Measurements from ENCODE around the gene UTF1. TPM values are rescaled to one million over a fixed set of nuclear protein-coding genes. Genes with fewer than 3 reads are reported as not detected.

Gene UTF1
- total and polyA plus RNA-seq, 4 donors, result 0.06 to 0.52 TPM; not detected in 2

DNA sequence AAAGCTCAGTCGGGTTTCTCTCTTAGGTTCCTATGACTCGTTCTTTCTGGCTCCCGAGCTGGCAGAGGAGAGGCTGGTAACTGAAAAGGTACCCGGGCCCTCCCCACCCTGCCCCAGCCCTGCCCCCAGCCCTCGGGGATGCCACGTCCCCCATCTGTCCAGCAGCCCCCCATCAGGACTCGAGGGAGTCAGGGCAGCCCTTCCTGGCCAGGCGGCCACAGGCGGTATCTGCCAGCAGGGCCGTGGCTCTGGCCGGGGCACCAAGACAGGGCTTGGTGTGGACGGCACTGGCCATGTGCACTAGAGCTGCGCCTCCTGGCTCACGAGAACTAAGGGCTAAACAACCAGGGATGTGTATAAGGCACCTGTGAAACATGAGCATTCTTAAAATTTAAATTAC lies 40.3 kb upstream of the UTF1 start:
- Histone ChIP-seq H3K27ac (ENCODE audit: low read depth in 1 of 2, low read length in 1 of 2) (no peak overlapping the region), H3K27me3 (ENCODE audit: control insufficient read depth in 3 of 3, insufficient read depth in 3 of 3, low read length in 2 of 3) (peaks cover 0 to 6% (median 0%) of the 10 kb centered on the region in 3 donors), H3K9me3 (ENCODE audit: control insufficient read depth in 4 of 4, insufficient read depth in 3 of 4, low read length in 3 of 4) (peaks cover 0 to 3% (median 3%) of the 10 kb centered on the region in 4 donors), H3K4me1 (ENCODE audit: control insufficient read depth in 5 of 5, insufficient read depth in 5 of 5, low read length in 5 of 5) (no peaks in the 10 kb centered on the region), H3K9ac (ENCODE audit: insufficient read depth in 1 of 2, low read length in 2 of 2) (no peak overlapping the region), H3K36me3 (ENCODE audit: control insufficient read depth in 4 of 4, insufficient read depth in 4 of 4, low read length in 4 of 4) (no peaks in the 10 kb centered on the region), H3K4me3 (no peak overlapping the region)
- ATAC-seq (ENCODE audit: insufficient read depth, low FRiP score) (no peak), DNase-seq (no peak)
- TF ChIP-seq, protein P1, sequence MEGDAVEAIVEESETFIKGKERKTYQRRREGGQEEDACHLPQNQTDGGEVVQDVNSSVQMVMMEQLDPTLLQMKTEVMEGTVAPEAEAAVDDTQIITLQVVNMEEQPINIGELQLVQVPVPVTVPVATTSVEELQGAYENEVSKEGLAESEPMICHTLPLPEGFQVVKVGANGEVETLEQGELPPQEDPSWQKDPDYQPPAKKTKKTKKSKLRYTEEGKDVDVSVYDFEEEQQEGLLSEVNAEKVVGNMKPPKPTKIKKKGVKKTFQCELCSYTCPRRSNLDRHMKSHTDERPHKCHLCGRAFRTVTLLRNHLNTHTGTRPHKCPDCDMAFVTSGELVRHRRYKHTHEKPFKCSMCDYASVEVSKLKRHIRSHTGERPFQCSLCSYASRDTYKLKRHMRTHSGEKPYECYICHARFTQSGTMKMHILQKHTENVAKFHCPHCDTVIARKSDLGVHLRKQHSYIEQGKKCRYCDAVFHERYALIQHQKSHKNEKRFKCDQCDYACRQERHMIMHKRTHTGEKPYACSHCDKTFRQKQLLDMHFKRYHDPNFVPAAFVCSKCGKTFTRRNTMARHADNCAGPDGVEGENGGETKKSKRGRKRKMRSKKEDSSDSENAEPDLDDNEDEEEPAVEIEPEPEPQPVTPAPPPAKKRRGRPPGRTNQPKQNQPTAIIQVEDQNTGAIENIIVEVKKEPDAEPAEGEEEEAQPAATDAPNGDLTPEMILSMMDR (IDR thresholded peaks at IDR 0.05; ENCODE audit: control extremely low read depth, extremely low read depth), result no peak
- 85% methylated on average over 14 of the region's 14 CpGs for WGBS, 2 donors

DNA sequence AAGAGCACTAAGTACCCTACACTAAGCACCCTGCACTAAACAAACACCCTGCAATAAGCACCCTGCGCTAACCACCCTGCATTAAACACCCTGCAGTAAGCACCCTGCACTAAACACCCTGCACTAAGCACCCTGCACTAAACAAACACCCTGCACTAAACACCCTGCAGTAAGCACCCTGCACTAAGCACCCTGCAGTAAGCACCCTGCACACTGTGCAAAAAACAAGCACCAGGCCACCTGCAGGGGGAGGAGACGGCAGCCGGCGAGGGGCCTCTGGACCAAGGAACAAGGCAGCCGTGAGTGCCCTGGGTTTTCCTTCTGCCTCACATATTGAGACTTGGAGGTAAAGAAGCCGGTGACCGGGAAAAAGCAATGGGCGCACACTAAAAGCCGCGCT lies 39.8 kb upstream of the UTF1 start:
- Histone ChIP-seq H3K4me1 (ENCODE audit: control insufficient read depth in 5 of 5, insufficient read depth in 5 of 5, low read length in 5 of 5) (no peaks in the 10 kb centered on the region), H3K27ac (ENCODE audit: low read depth in 1 of 2, low read length in 1 of 2) (no peak overlapping the region), H3K9ac (ENCODE audit: insufficient read depth in 1 of 2, low read length in 2 of 2) (no peak overlapping the region), H3K27me3 (ENCODE audit: control insufficient read depth in 3 of 3, insufficient read depth in 3 of 3, low read length in 2 of 3) (peaks cover 0 to 6% (median 0%) of the 10 kb centered on the region in 3 donors), H3K9me3 (ENCODE audit: control insufficient read depth in 4 of 4, insufficient read depth in 3 of 4, low read length in 3 of 4) (peaks cover 0 to 3% (median 3%) of the 10 kb centered on the region in 4 donors), H3K36me3 (ENCODE audit: control insufficient read depth in 4 of 4, insufficient read depth in 4 of 4, low read length in 4 of 4) (no peaks in the 10 kb centered on the region), H3K4me3 (no peak overlapping the region)
- TF ChIP-seq, protein P1 (IDR thresholded peaks at IDR 0.05; ENCODE audit: control extremely low read depth, extremely low read depth), result no peak
- 93 to 97% methylated on average over 10 of the region's 10 CpGs for WGBS, 2 donors
- ATAC-seq (ENCODE audit: insufficient read depth, low FRiP score) (no peak), DNase-seq (no peak)

DNA sequence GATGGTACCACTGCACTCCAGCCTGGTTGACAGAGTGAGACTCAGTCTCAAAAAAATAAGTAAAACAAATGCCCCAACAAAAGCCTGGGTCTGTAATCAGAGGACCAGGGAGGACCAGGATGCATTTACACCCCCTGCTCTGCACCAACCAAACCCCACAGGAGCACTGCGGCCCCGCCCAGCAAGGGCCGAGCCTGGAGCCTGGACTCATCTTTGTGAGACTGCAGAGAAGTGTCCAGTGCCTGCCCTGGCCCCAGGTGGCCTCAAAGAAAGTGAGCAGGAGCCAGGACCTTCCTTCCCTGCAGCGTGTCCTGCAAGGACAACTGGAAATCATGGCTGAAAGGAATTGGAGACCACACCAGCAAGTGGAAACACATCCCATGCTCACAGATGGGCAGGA lies 38.4 kb upstream of the UTF1 start:
- H3K27me3 ChIP-seq (ENCODE audit: control insufficient read depth in 3 of 3, insufficient read depth in 3 of 3, low read length in 2 of 3), result peaks cover 0 to 6% (median 0%) of the 10 kb centered on the region in 3 donors
- peaks cover 0 to 3% (median 3%) of the 10 kb centered on the region in 4 donors for H3K9me3 ChIP-seq (ENCODE audit: control insufficient read depth in 4 of 4, insufficient read depth in 3 of 4, low read length in 3 of 4)
- no peaks in the 10 kb centered on the region for H3K4me1 ChIP-seq (ENCODE audit: control insufficient read depth in 5 of 5, insufficient read depth in 5 of 5, low read length in 5 of 5)
- H3K27ac ChIP-seq (ENCODE audit: low read depth in 1 of 2, low read length in 1 of 2), result no peak overlapping the region
- no peak overlapping the region for H3K9ac ChIP-seq (ENCODE audit: insufficient read depth in 1 of 2, low read length in 2 of 2)
- TF ChIP-seq, protein P1 (IDR thresholded peaks at IDR 0.05; ENCODE audit: control extremely low read depth, extremely low read depth), result no peak
- WGBS, 2 donors, result 95 to 99% methylated on average over 4 of the region's 4 CpGs
- DNase-seq (no peak), ATAC-seq (ENCODE audit: insufficient read depth, low FRiP score) (no peak)
- no peaks in the 10 kb centered on the region for H3K36me3 ChIP-seq (ENCODE audit: control insufficient read depth in 4 of 4, insufficient read depth in 4 of 4, low read length in 4 of 4)
- H3K4me3 ChIP-seq, result no peak overlapping the region

DNA sequence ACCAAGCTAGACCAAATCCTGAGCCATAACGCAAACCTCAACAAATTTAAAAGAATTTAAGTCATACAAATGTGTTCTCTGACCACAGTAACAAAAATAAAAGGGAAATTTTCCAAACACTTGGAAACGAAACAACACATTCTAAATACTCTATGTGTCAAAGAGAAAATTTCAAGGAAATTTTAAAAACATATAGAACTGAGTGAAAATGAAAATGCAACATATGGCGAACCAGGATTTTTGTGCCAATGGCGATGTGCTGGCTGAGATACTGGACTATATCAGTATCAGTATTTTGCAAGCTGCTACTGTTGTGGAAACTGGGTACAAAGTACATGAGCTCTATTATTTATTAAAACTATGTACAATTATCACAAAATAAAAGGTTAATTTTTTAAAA lies 35.9 kb upstream of the UTF1 start:
- WGBS, 2 donors, result 88 to 96% methylated on average over 4 of the region's 4 CpGs
- no peak for DNase-seq

More for the DNA sequence above, 35.9 kb upstream of the UTF1 start:
- Histone ChIP-seq H3K27me3 (ENCODE audit: control insufficient read depth in 3 of 3, insufficient read depth in 3 of 3, low read length in 2 of 3) (peaks cover 0 to 6% (median 0%) of the 10 kb centered on the region in 3 donors), H3K4me3 (no peak overlapping the region), H3K9ac (ENCODE audit: insufficient read depth in 1 of 2, low read length in 2 of 2) (no peak overlapping the region), H3K27ac (ENCODE audit: low read depth in 1 of 2, low read length in 1 of 2) (no peak overlapping the region), H3K4me1 (ENCODE audit: control insufficient read depth in 5 of 5, insufficient read depth in 5 of 5, low read length in 5 of 5) (no peaks in the 10 kb centered on the region), H3K36me3 (ENCODE audit: control insufficient read depth in 4 of 4, insufficient read depth in 4 of 4, low read length in 4 of 4) (no peaks in the 10 kb centered on the region), H3K9me3 (ENCODE audit: control insufficient read depth in 4 of 4, insufficient read depth in 3 of 4, low read length in 3 of 4) (peaks cover 0 to 3% (median 3%) of the 10 kb centered on the region in 4 donors)
- no peak for ATAC-seq (ENCODE audit: insufficient read depth, low FRiP score)
- TF ChIP-seq, protein P1 (IDR thresholded peaks at IDR 0.05; ENCODE audit: control extremely low read depth, extremely low read depth), result no peak
